ENCODE results near the gene CCDC43.

CCDC43 gene

DNA sequence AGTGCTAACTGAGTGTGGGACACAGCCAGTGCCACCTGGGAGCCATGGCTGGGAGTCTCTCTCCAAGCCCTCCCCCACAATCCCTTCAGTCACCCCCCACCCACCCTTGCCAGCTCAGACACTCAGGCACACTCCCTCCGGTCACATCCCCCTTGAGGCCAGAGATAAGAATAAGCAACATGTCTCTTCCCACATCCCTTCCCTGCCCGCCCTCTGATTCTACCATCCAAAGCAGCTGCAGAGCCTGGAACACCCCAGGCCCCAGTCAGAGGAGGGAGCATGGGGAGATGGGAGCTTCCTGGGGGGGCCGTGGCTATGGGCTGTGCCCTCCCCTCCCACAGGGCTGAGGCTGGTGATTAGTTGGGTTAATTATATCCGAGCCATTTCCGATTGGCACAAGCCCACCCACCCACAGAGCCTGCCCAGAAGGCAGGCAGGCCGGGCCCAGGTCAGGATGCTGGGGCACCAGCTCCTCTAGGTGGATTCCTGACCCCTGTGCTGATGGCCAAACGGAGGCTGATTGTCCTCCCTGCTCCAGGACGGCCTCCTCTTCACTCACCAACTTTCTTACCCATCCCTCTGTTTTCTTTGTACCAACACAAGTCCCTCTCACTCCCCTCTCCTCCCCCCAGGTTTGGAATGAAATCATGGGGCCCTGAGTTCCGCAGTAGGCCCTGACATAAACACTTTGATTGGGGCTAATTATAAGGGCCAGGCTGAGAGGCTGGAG lies 61.9 kb downstream of the CCDC43 start:
- DNase-seq (ENCODE audit: low read depth, low spot score) = no peak
